ENCODE results near the gene PARN.
"Not testable (repeated sequence)": the region's sequence is repeated elsewhere in the genome, so short reads cannot be mapped to it uniquely, and the experiment has no call there.

The PARN gene

GRCh38 chr16:14609716-14610115 is 20.3 kb downstream of the PARN start:
- Mint-ChIP-seq H3K27ac (no peak overlapping the region), H3K27me3 (no peaks in the 10 kb centered on the region), H3K9me3 (no peaks in the 10 kb centered on the region), H3K4me3 (no peak overlapping the region), H3K4me1 (no peaks in the 10 kb centered on the region)
- ATAC-seq (no peak), DNase-seq (no peak)

GRCh38 chr16:14608604-14609003 is 21.5 kb downstream of the PARN start:
- Mint-ChIP-seq H3K27me3 (no peaks in the 10 kb centered on the region), H3K4me1 (no peaks in the 10 kb centered on the region), H3K4me3 (no peak overlapping the region), H3K9me3 (no peaks in the 10 kb centered on the region), H3K27ac (no peak overlapping the region)
- DNase-seq (no peak), ATAC-seq (no peak)

GRCh38 chr16:14608111-14608566 is 21.9 kb downstream of the PARN start:
- no peak for ATAC-seq
- no peaks in the 10 kb centered on the region for H3K9me3 Mint-ChIP-seq

GRCh38 chr16:14606102-14606501 is 24.0 kb downstream of the PARN start:
- Mint-ChIP-seq H3K9me3 (no peaks in the 10 kb centered on the region), H3K27ac (peak overlapping the region; percentile 16 to 33), H3K27me3 (no peaks in the 10 kb centered on the region), H3K4me3 (no peak overlapping the region), H3K4me1 (no peaks in the 10 kb centered on the region)
- no peak for ATAC-seq
- no peak for DNase-seq

More at GRCh38 chr16:14608111-14608566, 21.9 kb downstream of the PARN start:
- H3K27ac Mint-ChIP-seq: no peak overlapping the region
- no peak overlapping the region for H3K4me3 Mint-ChIP-seq
- no peak for DNase-seq
- H3K27me3 Mint-ChIP-seq: no peaks in the 10 kb centered on the region
- no peaks in the 10 kb centered on the region for H3K4me1 Mint-ChIP-seq

GRCh38 chr16:14602443-14602963 is 27.6 kb downstream of the PARN start:
- Mint-ChIP-seq H3K27me3 (no peaks in the 10 kb centered on the region), H3K4me1 (no peaks in the 10 kb centered on the region), H3K4me3 (no peak overlapping the region), H3K27ac (no peak overlapping the region), H3K9me3 (no peaks in the 10 kb centered on the region)
- ATAC-seq (no peak), DNase-seq (no peak)

- Mint-ChIP-seq H3K9me3 (no peaks in the 10 kb centered on the region), H3K27me3 (no peaks in the 10 kb centered on the region), H3K27ac (no peak overlapping the region), H3K4me3 (no peak overlapping the region), H3K4me1 (no peaks in the 10 kb centered on the region)
- DNase-seq: no peak
- ATAC-seq: no peak
These were observed 29.9 kb downstream of the PARN start for GRCh38 chr16:14600164-14600563.

- Mint-ChIP-seq H3K27me3 (no peaks in the 10 kb centered on the region), H3K4me1 (no peaks in the 10 kb centered on the region), H3K4me3 (no peak overlapping the region), H3K27ac (peak overlapping the region in 1 of 2 donors; percentile 54), H3K9me3 (no peaks in the 10 kb centered on the region)
- no peak for ATAC-seq
- no peak for DNase-seq
These were observed 43.3 kb downstream of the PARN start for GRCh38 chr16:14586637-14587305.

GRCh38 chr16:14585287-14585686 is 44.8 kb downstream of the PARN start:
- Mint-ChIP-seq H3K27ac (no peak overlapping the region), H3K4me3 (no peak overlapping the region)

GRCh38 chr16:14580926-14581325 is 49.1 kb downstream of the PARN start:
- not testable (repeated sequence) for H3K27ac Mint-ChIP-seq, ATAC-seq, DNase-seq, H3K9me3 Mint-ChIP-seq, H3K4me1 Mint-ChIP-seq, H3K27me3 Mint-ChIP-seq, H3K4me3 Mint-ChIP-seq

More at GRCh38 chr16:14585287-14585686, 44.8 kb downstream of the PARN start:
- no peaks in the 10 kb centered on the region for H3K27me3 Mint-ChIP-seq
- DNase-seq (no peak), ATAC-seq (no peak)
- H3K4me1 Mint-ChIP-seq: no peaks in the 10 kb centered on the region
- H3K9me3 Mint-ChIP-seq: no peaks in the 10 kb centered on the region

- no peak overlapping the region for H3K27ac Mint-ChIP-seq
- no peaks in the 10 kb centered on the region for H3K9me3 Mint-ChIP-seq
- H3K4me3 Mint-ChIP-seq: no peak overlapping the region
- no peaks in the 10 kb centered on the region for H3K27me3 Mint-ChIP-seq
- no peaks in the 10 kb centered on the region for H3K4me1 Mint-ChIP-seq
- DNase-seq: no peak
- no peak for ATAC-seq
These were observed 50.8 kb downstream of the PARN start for GRCh38 chr16:14579266-14579665.

- H3K27ac Mint-ChIP-seq: no peak overlapping the region
- no peak overlapping the region for H3K4me3 Mint-ChIP-seq
- H3K9me3 Mint-ChIP-seq: no peaks in the 10 kb centered on the region
- H3K4me1 Mint-ChIP-seq: no peaks in the 10 kb centered on the region
- ATAC-seq: no peak
- H3K27me3 Mint-ChIP-seq: no peaks in the 10 kb centered on the region
- DNase-seq: no peak
These were observed 53.5 kb downstream of the PARN start for GRCh38 chr16:14576532-14576931.

- no peaks in the 10 kb centered on the region for H3K4me1 Mint-ChIP-seq
- DNase-seq: no peak
- H3K27ac Mint-ChIP-seq: peak overlapping the region in 1 of 2 donors; percentile 85
- no peaks in the 10 kb centered on the region for H3K9me3 Mint-ChIP-seq
- H3K27me3 Mint-ChIP-seq: no peaks in the 10 kb centered on the region
- H3K4me3 Mint-ChIP-seq: no peak overlapping the region
- ATAC-seq: no peak
These were observed 54.0 kb downstream of the PARN start for GRCh38 chr16:14576069-14576468.

- H3K4me1 Mint-ChIP-seq, H3K27ac Mint-ChIP-seq, H3K27me3 Mint-ChIP-seq, H3K9me3 Mint-ChIP-seq, H3K4me3 Mint-ChIP-seq, DNase-seq, ATAC-seq: not testable (repeated sequence)
These were observed 55.2 kb downstream of the PARN start for GRCh38 chr16:14574698-14575415.

- ATAC-seq: no peak
These were observed 57.5 kb downstream of the PARN start for GRCh38 chr16:14572535-14572934.

GRCh38 chr16:14569213-14569612 is 60.8 kb downstream of the PARN start:
- Mint-ChIP-seq H3K27ac (no peak overlapping the region), H3K9me3 (no peaks in the 10 kb centered on the region), H3K4me1 (peaks cover 10% of the 10 kb centered on the region), H3K27me3 (no peaks in the 10 kb centered on the region), H3K4me3 (no peak overlapping the region)
- no peak for DNase-seq
- no peak for ATAC-seq

More at GRCh38 chr16:14572535-14572934, 57.5 kb downstream of the PARN start:
- H3K4me3 Mint-ChIP-seq: no peak overlapping the region
- H3K9me3 Mint-ChIP-seq: no peaks in the 10 kb centered on the region
- H3K27me3 Mint-ChIP-seq: no peaks in the 10 kb centered on the region
- H3K27ac Mint-ChIP-seq: no peak overlapping the region
- DNase-seq: no peak
- no peaks in the 10 kb centered on the region for H3K4me1 Mint-ChIP-seq

- DNase-seq (no peak), ATAC-seq (no peak)
- peaks cover 10% of the 10 kb centered on the region for H3K4me1 Mint-ChIP-seq
- no peak overlapping the region for H3K4me3 Mint-ChIP-seq
- H3K9me3 Mint-ChIP-seq: no peaks in the 10 kb centered on the region
- peak overlapping the region in 1 of 2 donors; percentile 80 for H3K27ac Mint-ChIP-seq
- H3K27me3 Mint-ChIP-seq: no peaks in the 10 kb centered on the region
These were observed 63.5 kb downstream of the PARN start for GRCh38 chr16:14566599-14566998.
